GM23338 (cell line): Measurements from ENCODE around the gene BAX.
"Not testable (repeated sequence)": the region's sequence is repeated elsewhere in the genome, so short reads cannot be mapped to it uniquely, and the experiment has no call there.

Source experiments
- EZH2 ChIP-seq: fragments of 200-600 bp; sonication (generic); IDR thresholded peaks from one replicate; pipeline ENCODE4 v1.8.0; 2017; ENCODE audit warnings: antibody characterized with exemption, mild to moderate bottlenecking, low read depth; ENCODE audit not compliant: unreplicated experiment
- JUNB ChIP-seq: IDR thresholded peaks from one replicate; pipeline ENCODE4 v1.6.1; 2016; ENCODE audit warnings: antibody characterized with exemption; ENCODE audit not compliant: unreplicated experiment
- POLR2AphosphoS5 ChIP-seq: IDR thresholded peaks from 2 replicates; pipeline ENCODE4 v1.6.1; 2016; ENCODE audit warnings: antibody characterized with exemption, low read depth
- ZNF114 ChIP-seq: fragments of 250-450 bp; sonication (Bioruptor Pico); IDR thresholded peaks from 2 replicates; pipeline ENCODE4 v1.5.0; 2020; ENCODE audit warnings: mild to moderate bottlenecking, moderate library complexity
- TF ChIP-seq, protein P1 (sequence below), 2 experiments: fragments of 200-600 bp in 1 of 2; sonication (generic) in 1 of 2; conservative IDR thresholded peaks; 2 replicates each; pipeline versions ENCODE4 v1.5.1 to v1.6.1; 2016 to 2017; ENCODE audit warnings: antibody characterized with exemption in 2 of 2, low read depth in 2 of 2, mild to moderate bottlenecking in 2 of 2, moderate library complexity in 1 of 2
- TF ChIP-seq, protein P2 (sequence below): IDR thresholded peaks from 2 replicates; pipeline ENCODE4 v1.6.1; 2016; ENCODE audit warnings: antibody characterized with exemption
- TF ChIP-seq, protein P3 (sequence below): fragments of 250-450 bp; sonication (Bioruptor Pico); IDR thresholded peaks from 2 replicates; pipeline ENCODE4 v1.5.0; 2020; ENCODE audit warnings: mild to moderate bottlenecking, moderate library complexity
- TF ChIP-seq, protein P4 (sequence below): IDR thresholded peaks from one replicate; pipeline ENCODE4 v1.6.1; 2018; ENCODE audit warnings: antibody characterized with exemption; ENCODE audit not compliant: unreplicated experiment

DNA sequence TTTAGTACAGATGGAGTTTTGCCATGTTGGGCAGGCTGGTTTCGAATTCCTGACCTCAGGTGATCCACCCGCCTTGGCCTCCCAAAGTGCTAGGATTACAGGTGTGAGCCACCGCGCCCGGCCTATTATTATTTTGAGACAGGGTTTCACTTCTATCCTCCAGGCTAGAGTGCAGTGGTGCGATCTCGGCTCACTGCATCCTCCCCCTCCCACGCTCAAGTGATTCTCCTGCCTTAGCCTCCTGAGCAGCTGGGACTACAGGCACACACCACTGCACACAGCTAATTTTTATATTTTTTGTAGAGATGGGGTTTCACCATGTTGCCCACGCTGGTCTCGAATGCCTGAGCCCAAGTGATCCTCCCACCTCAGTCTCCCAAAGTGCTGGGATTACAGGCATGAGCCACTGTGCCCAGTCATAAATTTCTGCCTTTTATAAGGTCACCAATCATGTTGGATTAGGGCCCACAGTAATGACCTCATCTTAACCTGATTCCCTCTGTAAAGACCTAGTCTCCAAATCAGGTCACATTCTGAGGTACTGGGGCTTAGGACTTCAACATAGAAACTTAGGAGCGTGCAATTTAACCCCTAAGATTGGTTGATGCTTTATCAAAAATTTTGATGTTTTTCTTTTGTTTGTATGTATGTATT, 45.1 kb upstream of the BAX start:
- TF ChIP-seq EZH2; JUNB; ZNF114 (CRISPR knock-in tag); POLR2AphosphoS5: not testable (repeated sequence)
- TF ChIP-seq, protein P1, sequence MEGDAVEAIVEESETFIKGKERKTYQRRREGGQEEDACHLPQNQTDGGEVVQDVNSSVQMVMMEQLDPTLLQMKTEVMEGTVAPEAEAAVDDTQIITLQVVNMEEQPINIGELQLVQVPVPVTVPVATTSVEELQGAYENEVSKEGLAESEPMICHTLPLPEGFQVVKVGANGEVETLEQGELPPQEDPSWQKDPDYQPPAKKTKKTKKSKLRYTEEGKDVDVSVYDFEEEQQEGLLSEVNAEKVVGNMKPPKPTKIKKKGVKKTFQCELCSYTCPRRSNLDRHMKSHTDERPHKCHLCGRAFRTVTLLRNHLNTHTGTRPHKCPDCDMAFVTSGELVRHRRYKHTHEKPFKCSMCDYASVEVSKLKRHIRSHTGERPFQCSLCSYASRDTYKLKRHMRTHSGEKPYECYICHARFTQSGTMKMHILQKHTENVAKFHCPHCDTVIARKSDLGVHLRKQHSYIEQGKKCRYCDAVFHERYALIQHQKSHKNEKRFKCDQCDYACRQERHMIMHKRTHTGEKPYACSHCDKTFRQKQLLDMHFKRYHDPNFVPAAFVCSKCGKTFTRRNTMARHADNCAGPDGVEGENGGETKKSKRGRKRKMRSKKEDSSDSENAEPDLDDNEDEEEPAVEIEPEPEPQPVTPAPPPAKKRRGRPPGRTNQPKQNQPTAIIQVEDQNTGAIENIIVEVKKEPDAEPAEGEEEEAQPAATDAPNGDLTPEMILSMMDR (conservative IDR thresholded peaks at IDR 0.05; ENCODE audit: low read depth in 2 of 2): not testable (repeated sequence)
- TF ChIP-seq, protein P2, sequence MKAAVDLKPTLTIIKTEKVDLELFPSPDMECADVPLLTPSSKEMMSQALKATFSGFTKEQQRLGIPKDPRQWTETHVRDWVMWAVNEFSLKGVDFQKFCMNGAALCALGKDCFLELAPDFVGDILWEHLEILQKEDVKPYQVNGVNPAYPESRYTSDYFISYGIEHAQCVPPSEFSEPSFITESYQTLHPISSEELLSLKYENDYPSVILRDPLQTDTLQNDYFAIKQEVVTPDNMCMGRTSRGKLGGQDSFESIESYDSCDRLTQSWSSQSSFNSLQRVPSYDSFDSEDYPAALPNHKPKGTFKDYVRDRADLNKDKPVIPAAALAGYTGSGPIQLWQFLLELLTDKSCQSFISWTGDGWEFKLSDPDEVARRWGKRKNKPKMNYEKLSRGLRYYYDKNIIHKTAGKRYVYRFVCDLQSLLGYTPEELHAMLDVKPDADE: not testable (repeated sequence)
- TF ChIP-seq, protein P3, sequence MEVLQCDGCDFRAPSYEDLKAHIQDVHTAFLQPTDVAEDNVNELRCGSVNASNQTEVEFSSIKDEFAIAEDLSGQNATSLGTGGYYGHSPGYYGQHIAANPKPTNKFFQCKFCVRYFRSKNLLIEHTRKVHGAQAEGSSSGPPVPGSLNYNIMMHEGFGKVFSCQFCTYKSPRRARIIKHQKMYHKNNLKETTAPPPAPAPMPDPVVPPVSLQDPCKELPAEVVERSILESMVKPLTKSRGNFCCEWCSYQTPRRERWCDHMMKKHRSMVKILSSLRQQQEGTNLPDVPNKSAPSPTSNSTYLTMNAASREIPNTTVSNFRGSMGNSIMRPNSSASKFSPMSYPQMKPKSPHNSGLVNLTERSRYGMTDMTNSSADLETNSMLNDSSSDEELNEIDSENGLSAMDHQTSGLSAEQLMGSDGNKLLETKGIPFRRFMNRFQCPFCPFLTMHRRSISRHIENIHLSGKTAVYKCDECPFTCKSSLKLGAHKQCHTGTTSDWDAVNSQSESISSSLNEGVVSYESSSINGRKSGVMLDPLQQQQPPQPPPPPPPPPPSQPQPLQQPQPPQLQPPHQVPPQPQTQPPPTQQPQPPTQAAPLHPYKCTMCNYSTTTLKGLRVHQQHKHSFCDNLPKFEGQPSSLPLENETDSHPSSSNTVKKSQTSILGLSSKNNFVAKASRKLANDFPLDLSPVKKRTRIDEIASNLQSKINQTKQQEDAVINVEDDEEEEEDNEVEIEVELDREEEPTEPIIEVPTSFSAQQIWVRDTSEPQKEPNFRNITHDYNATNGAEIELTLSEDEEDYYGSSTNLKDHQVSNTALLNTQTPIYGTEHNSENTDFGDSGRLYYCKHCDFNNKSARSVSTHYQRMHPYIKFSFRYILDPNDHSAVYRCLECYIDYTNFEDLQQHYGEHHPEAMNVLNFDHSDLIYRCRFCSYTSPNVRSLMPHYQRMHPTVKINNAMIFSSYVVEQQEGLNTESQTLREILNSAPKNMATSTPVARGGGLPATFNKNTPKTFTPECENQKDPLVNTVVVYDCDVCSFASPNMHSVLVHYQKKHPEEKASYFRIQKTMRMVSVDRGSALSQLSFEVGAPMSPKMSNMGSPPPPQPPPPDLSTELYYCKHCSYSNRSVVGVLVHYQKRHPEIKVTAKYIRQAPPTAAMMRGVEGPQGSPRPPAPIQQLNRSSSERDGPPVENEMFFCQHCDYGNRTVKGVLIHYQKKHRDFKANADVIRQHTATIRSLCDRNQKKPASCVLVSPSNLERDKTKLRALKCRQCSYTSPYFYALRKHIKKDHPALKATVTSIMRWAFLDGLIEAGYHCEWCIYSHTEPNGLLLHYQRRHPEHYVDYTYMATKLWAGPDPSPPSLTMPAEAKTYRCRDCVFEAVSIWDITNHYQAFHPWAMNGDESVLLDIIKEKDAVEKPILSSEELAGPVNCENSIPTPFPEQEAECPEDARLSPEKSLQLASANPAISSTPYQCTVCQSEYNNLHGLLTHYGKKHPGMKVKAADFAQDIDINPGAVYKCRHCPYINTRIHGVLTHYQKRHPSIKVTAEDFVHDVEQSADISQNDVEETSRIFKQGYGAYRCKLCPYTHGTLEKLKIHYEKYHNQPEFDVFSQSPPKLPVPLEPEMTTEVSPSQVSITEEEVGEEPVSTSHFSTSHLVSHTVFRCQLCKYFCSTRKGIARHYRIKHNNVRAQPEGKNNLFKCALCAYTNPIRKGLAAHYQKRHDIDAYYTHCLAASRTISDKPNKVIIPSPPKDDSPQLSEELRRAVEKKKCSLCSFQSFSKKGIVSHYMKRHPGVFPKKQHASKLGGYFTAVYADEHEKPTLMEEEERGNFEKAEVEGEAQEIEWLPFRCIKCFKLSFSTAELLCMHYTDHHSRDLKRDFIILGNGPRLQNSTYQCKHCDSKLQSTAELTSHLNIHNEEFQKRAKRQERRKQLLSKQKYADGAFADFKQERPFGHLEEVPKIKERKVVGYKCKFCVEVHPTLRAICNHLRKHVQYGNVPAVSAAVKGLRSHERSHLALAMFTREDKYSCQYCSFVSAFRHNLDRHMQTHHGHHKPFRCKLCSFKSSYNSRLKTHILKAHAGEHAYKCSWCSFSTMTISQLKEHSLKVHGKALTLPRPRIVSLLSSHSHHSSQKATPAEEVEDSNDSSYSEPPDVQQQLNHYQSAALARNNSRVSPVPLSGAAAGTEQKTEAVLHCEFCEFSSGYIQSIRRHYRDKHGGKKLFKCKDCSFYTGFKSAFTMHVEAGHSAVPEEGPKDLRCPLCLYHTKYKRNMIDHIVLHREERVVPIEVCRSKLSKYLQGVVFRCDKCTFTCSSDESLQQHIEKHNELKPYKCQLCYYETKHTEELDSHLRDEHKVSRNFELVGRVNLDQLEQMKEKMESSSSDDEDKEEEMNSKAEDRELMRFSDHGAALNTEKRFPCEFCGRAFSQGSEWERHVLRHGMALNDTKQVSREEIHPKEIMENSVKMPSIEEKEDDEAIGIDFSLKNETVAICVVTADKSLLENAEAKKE (CRISPR knock-in tag): not testable (repeated sequence)
- TF ChIP-seq, protein P4, sequence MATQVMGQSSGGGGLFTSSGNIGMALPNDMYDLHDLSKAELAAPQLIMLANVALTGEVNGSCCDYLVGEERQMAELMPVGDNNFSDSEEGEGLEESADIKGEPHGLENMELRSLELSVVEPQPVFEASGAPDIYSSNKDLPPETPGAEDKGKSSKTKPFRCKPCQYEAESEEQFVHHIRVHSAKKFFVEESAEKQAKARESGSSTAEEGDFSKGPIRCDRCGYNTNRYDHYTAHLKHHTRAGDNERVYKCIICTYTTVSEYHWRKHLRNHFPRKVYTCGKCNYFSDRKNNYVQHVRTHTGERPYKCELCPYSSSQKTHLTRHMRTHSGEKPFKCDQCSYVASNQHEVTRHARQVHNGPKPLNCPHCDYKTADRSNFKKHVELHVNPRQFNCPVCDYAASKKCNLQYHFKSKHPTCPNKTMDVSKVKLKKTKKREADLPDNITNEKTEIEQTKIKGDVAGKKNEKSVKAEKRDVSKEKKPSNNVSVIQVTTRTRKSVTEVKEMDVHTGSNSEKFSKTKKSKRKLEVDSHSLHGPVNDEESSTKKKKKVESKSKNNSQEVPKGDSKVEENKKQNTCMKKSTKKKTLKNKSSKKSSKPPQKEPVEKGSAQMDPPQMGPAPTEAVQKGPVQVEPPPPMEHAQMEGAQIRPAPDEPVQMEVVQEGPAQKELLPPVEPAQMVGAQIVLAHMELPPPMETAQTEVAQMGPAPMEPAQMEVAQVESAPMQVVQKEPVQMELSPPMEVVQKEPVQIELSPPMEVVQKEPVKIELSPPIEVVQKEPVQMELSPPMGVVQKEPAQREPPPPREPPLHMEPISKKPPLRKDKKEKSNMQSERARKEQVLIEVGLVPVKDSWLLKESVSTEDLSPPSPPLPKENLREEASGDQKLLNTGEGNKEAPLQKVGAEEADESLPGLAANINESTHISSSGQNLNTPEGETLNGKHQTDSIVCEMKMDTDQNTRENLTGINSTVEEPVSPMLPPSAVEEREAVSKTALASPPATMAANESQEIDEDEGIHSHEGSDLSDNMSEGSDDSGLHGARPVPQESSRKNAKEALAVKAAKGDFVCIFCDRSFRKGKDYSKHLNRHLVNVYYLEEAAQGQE: not testable (repeated sequence)
